Activated CD4-positive, alpha-beta T cell treated with anti-CD3 and anti-CD28 coated beads, Interleukin-2, amount 10 ng/mL, durations not matched to agents 24 days and 14 days (primary cell): ENCODE data around the gene EID2. TPM values are rescaled to one million over a fixed set of nuclear protein-coding genes. Genes with fewer than 3 reads are reported as not detected.

Experiments used
- DNase-seq: peaks from one replicate; pipeline ENCODE4 v3.0.0; 2022
- H3K27ac Mint-ChIP-seq: one replicate; pipeline ENCODE4 v1.8.0; 2022; ENCODE audit warnings: mild to moderate bottlenecking, mixed read lengths
- H3K27me3 Mint-ChIP-seq: one replicate; pipeline ENCODE4 v1.8.0; 2022; ENCODE audit warnings: mixed read lengths
- H3K36me3 Mint-ChIP-seq: one replicate; pipeline ENCODE4 v1.8.0; 2022; ENCODE audit warnings: low read depth, mild to moderate bottlenecking, mixed read lengths
- H3K4me1 Mint-ChIP-seq: one replicate; pipeline ENCODE4 v1.8.0; 2021; ENCODE audit warnings: mixed read lengths
- H3K4me3 Mint-ChIP-seq: one replicate; pipeline ENCODE4 v1.8.0; 2022; ENCODE audit warnings: mild to moderate bottlenecking, moderate library complexity, mixed read lengths
- H3K9me3 Mint-ChIP-seq: one replicate; pipeline ENCODE4 v1.8.0; 2021; ENCODE audit warnings: mixed read lengths
- intact Hi-C: fragments of 100-400 bp; cut with micrococcal nuclease; formaldehyde crosslinking; loops from one replicate; pipeline ENCODE4 v1.15.1; 2023
- total RNA-seq: library from RNA; stranded (reverse); gene quantifications from 2 replicates; pipeline ENCODE4 v1.2.3, GENCODE V29; 2022

Gene EID2
- total RNA-seq, 1 donor from 2014 or later: 17.6 TPM

DNA sequence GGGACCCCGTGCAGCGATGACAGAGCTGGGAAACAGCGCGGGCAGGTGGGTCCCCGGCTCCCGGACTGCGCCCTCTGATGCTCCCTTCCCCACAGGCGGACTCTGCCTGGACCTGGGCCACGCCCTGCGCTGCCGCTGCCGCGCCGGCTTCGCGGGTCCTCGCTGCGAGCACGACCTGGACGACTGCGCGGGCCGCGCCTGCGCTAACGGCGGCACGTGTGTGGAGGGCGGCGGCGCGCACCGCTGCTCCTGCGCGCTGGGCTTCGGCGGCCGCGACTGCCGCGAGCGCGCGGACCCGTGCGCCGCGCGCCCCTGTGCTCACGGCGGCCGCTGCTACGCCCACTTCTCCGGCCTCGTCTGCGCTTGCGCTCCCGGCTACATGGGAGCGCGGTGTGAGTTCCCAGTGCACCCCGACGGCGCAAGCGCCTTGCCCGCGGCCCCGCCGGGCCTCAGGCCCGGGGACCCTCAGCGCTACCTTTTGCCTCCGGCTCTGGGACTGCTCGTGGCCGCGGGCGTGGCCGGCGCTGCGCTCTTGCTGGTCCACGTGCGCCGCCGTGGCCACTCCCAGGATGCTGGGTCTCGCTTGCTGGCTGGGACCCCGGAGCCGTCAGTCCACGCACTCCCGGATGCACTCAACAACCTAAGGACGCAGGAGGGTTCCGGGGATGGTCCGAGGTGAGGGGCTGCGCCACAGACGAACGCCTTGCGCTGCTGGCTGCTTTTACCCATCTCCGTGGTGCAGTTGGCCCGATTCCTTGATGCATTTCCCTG lies 32.8 kb downstream of the EID2 start:
- Mint-ChIP-seq H3K4me3 (peak overlapping the region; percentile 85), H3K27me3 (peaks cover 49% of the 10 kb centered on the region), H3K36me3 (no peaks in the 10 kb centered on the region), H3K27ac (peak overlapping the region; percentile 28), H3K4me1 (peaks cover 20% of the 10 kb centered on the region), H3K9me3 (no peaks in the 10 kb centered on the region)
- DNase-seq: peak; percentile 87
- intact Hi-C loops: loop anchor here (2.0 kb wide), 1 partner anchor 26 kb away; the partner anchor contains the start of gene EID2B

- intact Hi-C loops: loop anchor here (2.0 kb wide), 1 partner anchor 26 kb away; the partner anchor contains the start of gene EID2B
- Mint-ChIP-seq H3K27ac (peak overlapping the region; percentile 61), H3K4me3 (peak overlapping the region; percentile 68), H3K27me3 (peaks cover 51% of the 10 kb centered on the region), H3K4me1 (peaks cover 20% of the 10 kb centered on the region), H3K9me3 (no peaks in the 10 kb centered on the region), H3K36me3 (no peaks in the 10 kb centered on the region)
- DNase-seq: no peak
Measured at GRCh38 chr19:39506598-39506943, 33.4 kb downstream of the EID2 start.

GRCh38 chr19:39502640-39503417 lies 37.1 kb downstream of the EID2 start:
- peaks cover 2% of the 10 kb centered on the region for H3K36me3 Mint-ChIP-seq
- H3K27me3 Mint-ChIP-seq: peaks cover 63% of the 10 kb centered on the region
- no peaks in the 10 kb centered on the region for H3K9me3 Mint-ChIP-seq
- no peak overlapping the region for H3K27ac Mint-ChIP-seq
- peak; percentile 95 for DNase-seq
- peak overlapping the region; percentile 42 for H3K4me3 Mint-ChIP-seq
- H3K4me1 Mint-ChIP-seq: peaks cover 29% of the 10 kb centered on the region
- intact Hi-C loops: loop anchor here (1.0 to 2.0 kb wide), 2 partner anchors 22 to 63 kb away; partner anchors contain the start of gene TIMM50

GRCh38 chr19:39501340-39501739 lies 38.6 kb downstream of the EID2 start:
- Mint-ChIP-seq H3K27me3 (peaks cover 66% of the 10 kb centered on the region), H3K4me3 (no peak overlapping the region), H3K27ac (no peak overlapping the region), H3K9me3 (no peaks in the 10 kb centered on the region), H3K36me3 (peaks cover 2% of the 10 kb centered on the region), H3K4me1 (peaks cover 25% of the 10 kb centered on the region)
- no peak for DNase-seq
- intact Hi-C loops: no loop called here

DNA sequence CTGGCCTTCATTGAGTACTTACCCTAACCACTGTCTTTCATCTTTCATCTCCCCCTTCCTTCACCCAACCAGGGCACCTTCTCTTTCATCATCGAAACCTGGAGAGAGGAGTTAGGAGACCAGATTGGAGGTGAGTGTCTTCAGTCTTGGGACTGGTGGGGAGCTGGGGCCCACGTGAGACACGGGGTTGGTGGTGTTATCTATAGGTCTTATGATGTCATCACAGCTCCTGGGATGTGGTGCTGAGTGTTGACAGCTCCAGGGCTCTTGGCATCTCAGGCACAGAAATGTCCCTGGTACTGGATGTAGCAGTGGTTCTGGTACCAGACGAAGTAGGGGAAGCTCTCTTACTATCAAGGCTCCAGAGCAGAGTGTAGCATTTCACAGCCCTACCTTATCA lies 39.4 kb downstream of the EID2 start:
- H3K27me3 Mint-ChIP-seq: peaks cover 67% of the 10 kb centered on the region
- H3K36me3 Mint-ChIP-seq: peaks cover 2% of the 10 kb centered on the region
- H3K27ac Mint-ChIP-seq: peak overlapping the region; percentile 20
- intact Hi-C loops: no loop called here
- H3K9me3 Mint-ChIP-seq: no peaks in the 10 kb centered on the region
- no peak overlapping the region for H3K4me3 Mint-ChIP-seq
- DNase-seq: no peak
- peaks cover 22% of the 10 kb centered on the region for H3K4me1 Mint-ChIP-seq

- Mint-ChIP-seq H3K9me3 (no peaks in the 10 kb centered on the region), H3K36me3 (peaks cover 2% of the 10 kb centered on the region), H3K27me3 (peaks cover 67% of the 10 kb centered on the region), H3K4me1 (peaks cover 22% of the 10 kb centered on the region), H3K27ac (no peak overlapping the region), H3K4me3 (peak overlapping the region; percentile 43)
- DNase-seq: no peak
- intact Hi-C loops: no loop called here
Measured at GRCh38 chr19:39499932-39500331, 40.0 kb downstream of the EID2 start.

- H3K4me1 Mint-ChIP-seq: peaks cover 22% of the 10 kb centered on the region
- H3K27ac Mint-ChIP-seq: no peak within 1 kb of the TSS
- peak; percentile 65 for DNase-seq
- H3K27me3 Mint-ChIP-seq: peaks cover 58% of the 10 kb centered on the region
- intact Hi-C loops: no loop called here
- H3K9me3 Mint-ChIP-seq: no peaks in the 10 kb centered on the region
- peaks cover 2% of the 10 kb centered on the region for H3K36me3 Mint-ChIP-seq
- H3K4me3 Mint-ChIP-seq: peak within 1 kb of the TSS; percentile 46
Measured at GRCh38 chr19:39498798-39499642, 40.9 kb downstream of the EID2 start, which contains the start of gene DLL3. TSS of gene DLL3 (plus strand) at chr19:39498947. CDS start at chr19:39498975, 28 bp downstream.

GRCh38 chr19:39497996-39498797 lies 41.8 kb downstream of the EID2 start:
- peaks cover 2% of the 10 kb centered on the region for H3K36me3 Mint-ChIP-seq
- H3K27ac Mint-ChIP-seq: no peak overlapping the region
- no peaks in the 10 kb centered on the region for H3K9me3 Mint-ChIP-seq
- H3K4me1 Mint-ChIP-seq: peaks cover 17% of the 10 kb centered on the region
- intact Hi-C loops: no loop called here
- peaks cover 50% of the 10 kb centered on the region for H3K27me3 Mint-ChIP-seq
- peak; percentile 72 for DNase-seq
- peak overlapping the region; percentile 46 for H3K4me3 Mint-ChIP-seq

DNA sequence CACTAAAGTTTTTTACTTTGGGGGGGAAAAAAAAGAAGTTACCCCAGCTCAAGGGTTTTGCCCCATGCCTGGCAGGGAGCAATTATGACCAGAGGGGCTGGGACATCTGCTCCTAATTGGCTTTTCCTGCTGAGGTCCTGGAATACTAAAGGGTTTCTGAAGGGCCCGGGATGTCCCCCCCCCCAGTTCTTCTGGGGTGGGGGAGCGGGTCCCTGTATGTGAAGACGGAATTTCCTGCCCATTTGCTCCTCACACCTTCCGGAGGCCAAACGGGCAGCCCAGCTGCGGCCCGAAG lies 42.3 kb downstream of the EID2 start:
- Mint-ChIP-seq H3K27ac (no peak overlapping the region), H3K27me3 (peaks cover 48% of the 10 kb centered on the region), H3K9me3 (no peaks in the 10 kb centered on the region), H3K4me3 (no peak overlapping the region), H3K4me1 (peaks cover 14% of the 10 kb centered on the region), H3K36me3 (peaks cover 4% of the 10 kb centered on the region)
- no peak for DNase-seq
- intact Hi-C loops: no loop called here

DNA sequence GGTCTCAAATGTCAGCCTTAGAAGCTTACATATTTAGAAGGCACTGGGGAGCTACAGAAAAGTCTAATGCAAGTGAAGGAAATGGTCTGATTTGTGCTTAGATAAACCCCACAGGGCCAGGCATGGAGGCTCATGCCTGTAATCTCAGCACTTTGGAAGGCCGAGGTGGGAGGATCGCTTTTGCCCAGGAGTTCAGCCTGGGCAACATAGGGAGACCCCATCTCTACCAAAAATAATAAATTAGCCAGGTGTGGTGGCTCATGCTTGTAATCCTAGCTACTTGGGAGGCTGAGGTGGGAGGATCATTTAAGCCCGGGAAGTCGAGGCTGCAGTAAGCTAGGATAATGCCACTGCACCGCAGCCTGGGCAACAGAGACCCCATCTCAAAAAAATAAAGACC lies 43.9 kb downstream of the EID2 start:
- Mint-ChIP-seq H3K4me1 (peaks cover 14% of the 10 kb centered on the region), H3K27ac (peak overlapping the region; percentile 51), H3K27me3 (peaks cover 43% of the 10 kb centered on the region), H3K4me3 (no peak overlapping the region), H3K36me3 (peaks cover 6% of the 10 kb centered on the region), H3K9me3 (no peaks in the 10 kb centered on the region)
- no peak for DNase-seq
- intact Hi-C loops: no loop called here

DNA sequence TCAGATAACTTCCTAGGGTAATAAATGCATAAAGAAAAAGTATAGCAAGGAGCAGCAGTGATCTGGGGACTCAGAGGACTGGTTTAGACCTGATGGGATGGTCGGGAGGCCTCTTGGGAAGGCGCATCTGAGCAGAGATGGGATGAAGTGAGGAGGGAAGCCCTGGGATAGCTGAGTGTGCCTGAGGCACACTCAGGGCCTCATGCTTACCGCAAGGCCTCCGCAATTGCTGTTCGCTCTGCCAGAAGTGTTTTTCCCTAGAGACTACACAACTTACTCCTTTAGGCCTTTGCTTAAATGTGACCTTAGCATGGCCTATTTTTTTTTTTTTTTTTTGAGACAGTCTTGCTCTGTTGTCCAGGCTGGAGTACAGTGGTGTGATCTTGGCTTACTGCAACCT lies 45.3 kb downstream of the EID2 start:
- H3K36me3 Mint-ChIP-seq: peaks cover 9% of the 10 kb centered on the region
- peaks cover 11% of the 10 kb centered on the region for H3K4me1 Mint-ChIP-seq
- intact Hi-C loops: no loop called here
- no peak for DNase-seq
- H3K27ac Mint-ChIP-seq: no peak overlapping the region
- peaks cover 32% of the 10 kb centered on the region for H3K27me3 Mint-ChIP-seq
- H3K9me3 Mint-ChIP-seq: no peaks in the 10 kb centered on the region
- no peak overlapping the region for H3K4me3 Mint-ChIP-seq

GRCh38 chr19:39492788-39493187 lies 47.2 kb downstream of the EID2 start:
- no peak overlapping the region for H3K4me3 Mint-ChIP-seq
- H3K27me3 Mint-ChIP-seq: peaks cover 20% of the 10 kb centered on the region

DNA sequence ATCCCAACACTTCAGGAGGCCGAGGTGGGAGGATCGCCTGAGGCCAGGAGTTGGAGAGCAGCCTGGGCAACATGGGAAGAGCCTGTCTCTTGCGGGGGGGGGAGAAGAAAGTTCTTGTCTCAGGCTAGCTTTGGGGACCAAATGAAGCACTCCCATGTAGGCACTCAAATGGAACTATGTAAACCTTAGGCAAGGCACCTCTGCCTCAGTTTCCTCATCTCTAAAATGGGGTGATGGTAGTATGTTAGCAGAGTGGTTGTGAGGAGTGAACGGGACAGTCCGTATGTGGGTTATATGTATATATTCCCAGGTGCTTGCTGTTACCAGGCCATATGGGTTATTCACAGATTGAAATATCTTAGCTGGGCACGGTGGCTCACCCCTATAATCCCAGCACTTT lies 47.7 kb downstream of the EID2 start:
- DNase-seq: no peak
- Mint-ChIP-seq H3K27me3 (peaks cover 14% of the 10 kb centered on the region), H3K4me1 (no peaks in the 10 kb centered on the region), H3K36me3 (peaks cover 21% of the 10 kb centered on the region), H3K27ac (no peak overlapping the region), H3K4me3 (no peak overlapping the region), H3K9me3 (no peaks in the 10 kb centered on the region)
- intact Hi-C loops: no loop called here

More at GRCh38 chr19:39492788-39493187, 47.2 kb downstream of the EID2 start:
- Mint-ChIP-seq H3K9me3 (no peaks in the 10 kb centered on the region), H3K36me3 (peaks cover 20% of the 10 kb centered on the region), H3K27ac (no peak overlapping the region), H3K4me1 (no peaks in the 10 kb centered on the region)
- intact Hi-C loops: no loop called here
- no peak for DNase-seq
